ENCODE data around the gene GLDC. TPM values are rescaled to one million over a fixed set of nuclear protein-coding genes. Genes with fewer than 3 reads are reported as not detected.

The GLDC gene
- total RNA-seq, 4 donors from 2014 or later, result 14.4 to 54.1 (median 21.8) TPM

- no peaks in the 10 kb centered on the region for H3K27me3 ChIP-seq
- no peak overlapping the region for H3K4me3 ChIP-seq
- H3K9me3 ChIP-seq, result no peaks in the 10 kb centered on the region
- no peaks in the 10 kb centered on the region for H3K36me3 ChIP-seq
- no peak for DNase-seq (ENCODE audit: low spot score in 2 of 2)
- TF ChIP-seq POLR2A (IDR thresholded peaks at IDR 0.05), result no peak
- no peak for TF ChIP-seq EP300 (IDR thresholded peaks at IDR 0.05)
- WGBS, 2 donors, result 85 to 94% methylated on average over 5 of the region's 5 CpGs
- H3K4me1 ChIP-seq, result no peaks in the 10 kb centered on the region
- no peak overlapping the region for H3K27ac ChIP-seq
Observed at GRCh38 chr9:6600006-6600405, 45.5 kb downstream of the GLDC start.

- DNase-seq (ENCODE audit: low spot score in 2 of 2), result no peak
- TF ChIP-seq EP300 (IDR thresholded peaks at IDR 0.05) (no peak), POLR2A (IDR thresholded peaks at IDR 0.05) (no peak), CTCF (IDR thresholded peaks at IDR 0.05) (no peak)
- WGBS, 2 donors, result 78 to 79% methylated on average over 4 of the region's 4 CpGs
- H3K9me3 ChIP-seq, result no peaks in the 10 kb centered on the region
- H3K27me3 ChIP-seq, result no peaks in the 10 kb centered on the region
- no peak overlapping the region for H3K27ac ChIP-seq
- H3K4me1 ChIP-seq, result no peaks in the 10 kb centered on the region
- H3K36me3 ChIP-seq, result no peaks in the 10 kb centered on the region
- no peak overlapping the region for H3K4me3 ChIP-seq
Observed at GRCh38 chr9:6598249-6598725, 47.2 kb downstream of the GLDC start.

- Histone ChIP-seq H3K4me1 (no peaks in the 10 kb centered on the region), H3K27me3 (no peaks in the 10 kb centered on the region), H3K9me3 (no peaks in the 10 kb centered on the region), H3K27ac (no peak overlapping the region), H3K4me3 (no peak overlapping the region), H3K36me3 (no peaks in the 10 kb centered on the region)
- no peak for DNase-seq (ENCODE audit: low spot score in 2 of 2)
- TF ChIP-seq POLR2A (IDR thresholded peaks at IDR 0.05) (no peak), EP300 (IDR thresholded peaks at IDR 0.05) (no peak), CTCF (IDR thresholded peaks at IDR 0.05) (no peak)
- 92 to 97% methylated on average over 4 of the region's 4 CpGs for WGBS, 2 donors
Observed at GRCh38 chr9:6592791-6593190, 52.7 kb downstream of the GLDC start.

GRCh38 chr9:6592231-6592630, 53.3 kb downstream of the GLDC start:
- H3K27ac ChIP-seq, result no peak overlapping the region
- WGBS, 2 donors, result 40 to 46% methylated on average over 2 of the region's 2 CpGs
- TF ChIP-seq POLR2A (IDR thresholded peaks at IDR 0.05), result no peak
- TF ChIP-seq CTCF (IDR thresholded peaks at IDR 0.05), result no peak
- no peak for TF ChIP-seq EP300 (IDR thresholded peaks at IDR 0.05)
- no peak for DNase-seq (ENCODE audit: low spot score in 2 of 2)
- H3K4me1 ChIP-seq, result no peaks in the 10 kb centered on the region
- no peak overlapping the region for H3K4me3 ChIP-seq
- no peaks in the 10 kb centered on the region for H3K36me3 ChIP-seq
- H3K9me3 ChIP-seq, result no peaks in the 10 kb centered on the region
- no peaks in the 10 kb centered on the region for H3K27me3 ChIP-seq

- DNase-seq (ENCODE audit: low spot score in 2 of 2), result no peak
- Histone ChIP-seq H3K27me3 (no peaks in the 10 kb centered on the region), H3K4me3 (no peak overlapping the region), H3K36me3 (no peaks in the 10 kb centered on the region), H3K9me3 (no peaks in the 10 kb centered on the region), H3K27ac (no peak overlapping the region), H3K4me1 (no peaks in the 10 kb centered on the region)
- 79 to 82% methylated on average over 2 of the region's 2 CpGs for WGBS, 2 donors
- TF ChIP-seq CTCF (IDR thresholded peaks at IDR 0.05) (no peak), EP300 (IDR thresholded peaks at IDR 0.05) (no peak), POLR2A (IDR thresholded peaks at IDR 0.05) (no peak)
Observed at GRCh38 chr9:6590772-6591384, 54.7 kb downstream of the GLDC start.

All from tibial nerve (tissue), 4 donors.